ENCODE measurements around the gene DDRGK1.
A peak's percentile ranks its signal among the peaks of the same experiment; 100 is the strongest.

DDRGK1 gene

DNA sequence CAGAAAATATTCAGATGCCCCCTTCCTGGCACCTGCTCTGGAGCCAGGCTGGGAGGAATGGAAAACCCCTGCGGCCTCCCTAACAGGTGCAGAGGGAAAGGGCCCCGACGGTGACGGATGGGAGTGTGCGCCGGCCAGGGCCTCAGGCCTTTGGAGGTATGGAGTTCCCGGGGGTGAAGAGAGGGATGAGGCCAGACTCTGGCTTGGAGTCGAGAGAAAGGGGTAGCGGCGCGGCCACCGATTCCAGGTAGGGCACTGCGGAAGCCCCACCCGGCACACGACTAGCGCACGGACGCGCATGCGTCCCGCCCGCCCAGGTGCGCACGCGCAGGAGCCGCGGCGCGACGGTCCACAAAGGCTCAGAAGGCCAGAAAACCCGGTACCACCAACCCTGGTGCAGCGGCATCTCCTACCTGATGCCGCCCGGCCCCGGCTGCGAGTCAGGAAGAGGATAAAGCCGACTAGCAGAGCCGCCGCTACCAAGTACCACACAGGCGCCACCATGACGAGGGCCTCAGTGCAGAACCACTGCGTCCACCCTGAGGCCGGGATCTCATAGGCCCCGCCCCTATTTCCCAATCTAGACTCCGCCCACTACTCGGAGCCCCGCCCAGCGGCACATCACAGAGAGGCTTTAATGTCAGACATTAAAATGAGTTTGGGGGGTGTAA, at the start of gene DDRGK1:
TSS of gene DDRGK1 (minus strand) at position 559 of the 671 bp plus-strand sequence. CDS start at position 504, 55 bp downstream.
- DNase-seq (ENCODE audit: extremely low read depth in 1 of 2, low read depth in 1 of 2): peak; percentile 73 to 77

DNA sequence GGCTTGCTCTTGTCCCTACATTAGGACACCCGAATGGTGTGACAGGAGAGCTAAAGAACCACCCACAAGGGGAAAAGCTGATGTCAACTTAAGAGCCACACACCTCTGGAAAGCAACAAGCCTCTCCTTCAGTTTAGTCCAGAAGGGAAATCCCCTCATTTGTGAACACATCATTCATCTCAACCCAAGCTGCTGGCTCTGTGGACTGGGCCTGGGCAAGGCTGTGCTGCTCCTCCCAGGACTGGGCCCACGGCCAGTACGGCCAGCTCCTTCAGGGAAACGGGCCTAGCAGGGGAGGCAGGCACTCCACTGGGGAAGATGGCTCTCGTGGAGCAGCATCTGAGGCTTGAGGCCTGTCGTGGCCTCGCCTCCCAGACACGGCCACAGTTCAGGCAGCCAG, 47.3 kb upstream of the DDRGK1 start:
- DNase-seq (ENCODE audit: extremely low read depth in 1 of 2, low read depth in 1 of 2): no peak

DNA sequence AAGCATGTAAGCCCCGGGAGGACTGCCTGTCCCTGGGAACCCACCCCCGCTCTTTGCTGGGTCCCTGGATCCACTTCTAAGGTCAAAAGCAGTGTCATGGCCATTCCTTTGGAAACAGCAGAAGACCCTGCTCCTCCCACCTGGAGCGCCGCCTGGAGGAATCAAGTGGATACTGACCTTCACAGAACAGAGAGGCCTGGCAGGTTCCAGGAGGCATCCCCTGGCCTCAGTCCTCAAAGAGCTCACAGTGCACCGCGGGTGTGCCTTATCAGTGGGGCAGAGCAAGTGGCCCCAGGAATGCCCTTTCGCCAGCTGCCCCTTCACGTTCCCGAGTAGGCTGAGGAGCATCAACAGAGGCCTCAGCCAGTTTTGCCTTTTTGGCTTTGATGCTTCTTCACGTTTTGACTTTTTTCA, 45.6 kb upstream of the DDRGK1 start:
- no peak for DNase-seq (ENCODE audit: extremely low read depth in 1 of 2, low read depth in 1 of 2)

DNA sequence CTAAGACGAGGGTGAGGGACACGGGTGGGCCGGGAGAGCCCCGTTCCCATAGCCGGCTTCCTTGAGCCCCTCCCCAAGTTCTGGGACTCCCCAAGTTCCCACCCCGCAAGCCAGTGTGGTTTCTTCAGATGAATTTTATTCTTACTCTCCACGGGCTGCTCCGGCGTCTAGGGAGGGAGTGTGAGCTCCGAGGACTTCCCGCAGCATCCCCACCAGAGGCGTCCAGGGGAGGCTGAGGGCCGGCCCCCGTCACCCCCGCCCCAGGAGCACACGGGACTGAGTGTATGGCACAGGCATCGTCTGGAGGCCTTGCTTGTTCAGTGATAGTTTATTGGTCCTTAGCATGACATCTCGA, 44.5 kb upstream of the DDRGK1 start:
- no peak for DNase-seq (ENCODE audit: extremely low read depth in 1 of 2, low read depth in 1 of 2)

DNA sequence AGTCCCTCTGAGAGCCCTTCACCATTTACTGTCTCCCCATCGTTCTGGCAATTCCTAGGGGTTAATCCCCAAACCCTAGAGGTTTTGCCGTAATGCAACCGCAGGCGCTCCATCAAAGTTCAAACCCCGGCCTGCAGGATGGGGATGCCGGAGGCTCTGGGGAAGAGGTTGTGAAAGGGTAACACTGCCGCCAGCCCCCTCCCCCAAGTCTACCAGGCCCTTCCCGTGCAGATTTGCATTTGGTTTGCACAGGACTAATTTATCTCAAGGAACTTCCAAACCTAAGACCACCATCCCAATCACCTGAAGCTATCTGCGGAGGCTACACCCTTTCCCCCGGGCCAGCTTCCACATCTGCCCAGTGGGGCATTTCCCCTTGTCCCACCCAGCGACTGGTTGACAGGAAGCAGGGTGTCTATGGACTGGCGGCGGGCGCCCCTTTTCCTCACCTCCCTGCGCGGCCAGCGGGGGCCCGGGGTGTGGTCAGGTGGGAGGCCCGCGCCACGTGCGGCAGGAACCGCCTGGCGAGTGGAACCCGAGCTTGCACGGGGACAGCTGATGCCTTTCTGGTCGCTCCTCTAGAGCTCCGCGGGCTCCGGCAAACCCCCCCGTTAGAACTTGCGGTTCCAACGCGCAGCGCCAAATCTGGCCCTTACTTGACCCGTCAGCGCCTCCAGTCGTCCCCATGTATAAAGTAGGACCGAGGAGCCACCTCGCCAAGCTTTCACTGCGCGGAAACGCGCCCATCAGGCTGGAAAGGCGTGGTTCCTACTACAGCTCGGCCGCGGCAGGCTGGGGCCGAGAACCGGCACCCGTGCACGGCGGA, 43.9 kb upstream of the DDRGK1 start:
- no peak for DNase-seq (ENCODE audit: extremely low read depth in 1 of 2, low read depth in 1 of 2)

DNA sequence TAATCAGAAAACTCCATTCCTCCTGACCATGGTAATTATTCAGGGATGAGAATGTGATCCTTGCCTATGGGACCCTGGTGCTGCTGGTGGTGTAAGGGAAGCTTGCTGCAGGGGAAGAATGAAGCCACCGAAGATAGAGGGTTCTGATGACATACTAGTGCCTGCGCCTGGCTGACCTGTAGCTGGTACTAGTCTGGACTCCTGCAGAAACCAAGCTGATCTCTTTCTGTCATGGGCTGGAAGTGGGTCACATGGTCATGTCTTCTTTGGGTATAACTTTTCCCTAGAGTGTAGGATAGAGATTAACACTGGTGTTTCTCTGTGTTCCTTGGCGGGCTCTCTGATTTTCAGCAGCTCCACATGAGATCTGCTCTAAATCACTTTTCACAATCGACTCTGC, 43.2 kb upstream of the DDRGK1 start:
- DNase-seq (ENCODE audit: extremely low read depth in 1 of 2, low read depth in 1 of 2): no peak

DNA sequence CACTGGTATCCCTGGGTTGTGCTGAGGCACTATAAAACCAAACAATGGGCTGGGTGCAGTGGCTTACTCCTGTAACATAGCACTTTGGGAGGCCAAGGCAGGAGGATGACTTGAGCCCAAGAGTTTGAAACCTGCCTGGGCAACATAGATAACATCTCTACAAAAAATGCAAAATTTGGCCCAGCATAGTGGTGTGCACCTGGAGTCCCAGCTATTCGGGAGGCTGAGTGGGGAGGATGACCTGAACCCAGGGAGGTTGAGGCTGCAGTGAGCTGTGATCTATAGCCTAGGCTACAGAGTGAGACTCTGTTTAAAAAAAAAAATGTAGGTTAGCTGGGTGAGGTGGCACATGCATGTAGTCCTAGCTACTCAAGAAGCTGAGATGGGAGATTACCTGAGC, 42.2 kb upstream of the DDRGK1 start:
- DNase-seq (ENCODE audit: extremely low read depth in 1 of 2, low read depth in 1 of 2): no peak

DNA sequence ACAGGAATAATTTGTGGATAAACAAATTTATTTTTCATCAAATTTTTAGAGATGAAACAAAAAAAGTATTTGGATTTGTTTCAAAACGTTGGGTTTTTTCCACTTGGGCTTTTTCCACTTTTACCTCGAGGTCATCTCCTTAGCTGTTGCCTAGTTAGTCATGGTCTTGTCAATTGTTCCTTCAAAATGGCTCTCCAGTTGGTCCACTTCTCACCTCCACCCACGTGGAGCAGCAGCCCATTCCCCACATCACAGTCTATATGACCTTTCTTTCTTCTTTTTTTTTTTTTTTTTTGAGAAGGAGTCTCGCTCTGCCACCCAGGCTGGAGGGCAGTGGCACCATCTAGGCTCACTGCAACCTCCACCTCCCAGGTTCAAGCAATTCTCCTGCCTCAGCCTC, 41.2 kb upstream of the DDRGK1 start:
- DNase-seq (ENCODE audit: extremely low read depth in 1 of 2, low read depth in 1 of 2): no peak

DNA sequence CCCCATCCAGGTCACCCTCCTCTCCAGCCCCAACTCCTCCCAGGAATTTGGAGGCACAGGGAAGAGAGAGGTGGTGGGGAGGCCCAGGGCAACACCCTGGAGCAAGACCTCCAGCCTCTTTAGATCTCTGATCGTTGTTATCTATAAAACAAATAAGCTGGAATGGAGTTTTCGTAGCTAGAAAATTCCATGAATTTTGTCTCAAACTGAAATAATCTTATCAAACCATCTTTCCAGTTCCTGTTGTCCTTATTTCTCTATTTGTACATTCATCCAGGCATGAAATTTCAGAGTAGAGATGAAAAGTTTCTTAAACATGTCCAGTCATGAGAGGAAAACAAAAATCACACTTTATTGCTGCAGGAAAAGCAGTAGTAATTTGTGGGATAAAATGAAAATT, 40.7 kb upstream of the DDRGK1 start:
- DNase-seq (ENCODE audit: extremely low read depth in 1 of 2, low read depth in 1 of 2): no peak

DNA sequence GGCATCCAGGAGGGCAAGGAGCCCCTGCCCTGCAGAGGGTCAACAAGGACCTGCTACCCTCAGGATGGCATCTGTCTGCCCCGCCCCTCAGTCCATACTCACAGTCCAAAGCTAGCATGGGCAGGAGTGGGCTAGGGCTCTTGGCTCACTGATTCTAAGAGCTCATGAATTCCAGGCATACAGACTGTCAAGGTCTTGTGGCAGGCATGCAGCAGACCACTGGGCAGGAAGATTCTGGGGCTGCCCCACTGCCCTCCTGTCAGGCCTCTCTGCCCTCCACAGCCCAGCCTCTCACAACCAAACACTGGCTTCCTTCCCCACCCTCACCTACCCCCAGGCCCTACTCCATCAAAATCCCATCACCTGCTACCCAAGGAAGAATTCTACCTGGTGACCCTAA, 40.1 kb upstream of the DDRGK1 start:
- DNase-seq (ENCODE audit: extremely low read depth in 1 of 2, low read depth in 1 of 2): no peak

DNA sequence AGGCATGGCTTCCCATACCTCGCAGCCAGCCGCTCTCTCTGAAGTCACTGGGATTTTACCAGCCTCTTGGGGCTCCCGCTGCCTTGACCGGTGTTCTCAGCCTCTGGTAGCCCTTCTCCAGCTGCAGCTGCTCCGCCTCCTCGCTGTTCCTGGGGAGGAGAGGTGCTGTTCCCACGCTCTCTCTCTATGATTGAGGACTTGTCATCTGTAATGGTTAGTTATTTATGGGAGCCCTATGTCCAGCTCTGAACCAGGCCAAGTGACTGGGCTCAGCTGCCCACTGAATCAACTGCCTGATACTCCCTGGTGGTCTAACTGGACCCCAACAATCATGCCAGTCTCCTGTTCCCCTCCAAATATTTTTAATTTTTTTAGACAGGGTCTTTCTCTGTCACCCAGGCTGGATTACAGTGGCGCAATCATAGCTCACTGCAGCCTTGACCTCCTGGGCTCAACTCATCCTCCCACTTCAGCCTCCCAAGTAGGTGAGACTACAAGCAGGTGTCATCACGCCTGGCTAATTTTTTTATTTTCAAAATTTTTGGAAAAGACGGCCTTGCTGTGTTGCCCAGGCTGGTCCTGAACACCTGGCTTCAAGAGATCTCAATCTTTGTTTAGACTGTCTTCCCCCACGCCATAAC, 39.4 kb upstream of the DDRGK1 start:
- DNase-seq (ENCODE audit: extremely low read depth in 1 of 2, low read depth in 1 of 2): no peak

DNA sequence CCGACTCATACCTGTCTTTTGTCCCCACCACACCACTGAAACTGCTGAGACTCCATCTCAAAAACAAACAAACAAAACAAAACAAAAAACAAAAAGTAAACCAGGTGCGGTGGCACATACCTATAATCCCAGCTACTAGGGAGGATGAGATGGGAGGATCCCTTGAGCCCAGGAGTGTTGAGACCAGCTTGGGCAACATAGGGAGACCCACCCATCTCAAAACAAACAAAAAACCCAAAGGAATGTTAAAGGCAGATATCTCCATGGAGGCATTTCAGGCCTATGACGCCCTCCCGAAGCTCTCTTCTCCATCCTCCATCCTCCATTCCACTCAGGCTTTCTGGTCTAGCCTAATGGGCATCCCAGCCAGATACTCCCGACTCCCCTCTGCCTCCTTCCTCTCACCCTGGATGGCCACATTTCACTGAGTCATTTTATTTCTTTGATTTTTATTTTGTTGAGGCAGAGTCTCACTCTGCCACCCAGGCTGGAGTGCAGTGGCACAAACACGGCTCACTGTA, 37.8 kb upstream of the DDRGK1 start:
- DNase-seq (ENCODE audit: extremely low read depth in 1 of 2, low read depth in 1 of 2): no peak

DNA sequence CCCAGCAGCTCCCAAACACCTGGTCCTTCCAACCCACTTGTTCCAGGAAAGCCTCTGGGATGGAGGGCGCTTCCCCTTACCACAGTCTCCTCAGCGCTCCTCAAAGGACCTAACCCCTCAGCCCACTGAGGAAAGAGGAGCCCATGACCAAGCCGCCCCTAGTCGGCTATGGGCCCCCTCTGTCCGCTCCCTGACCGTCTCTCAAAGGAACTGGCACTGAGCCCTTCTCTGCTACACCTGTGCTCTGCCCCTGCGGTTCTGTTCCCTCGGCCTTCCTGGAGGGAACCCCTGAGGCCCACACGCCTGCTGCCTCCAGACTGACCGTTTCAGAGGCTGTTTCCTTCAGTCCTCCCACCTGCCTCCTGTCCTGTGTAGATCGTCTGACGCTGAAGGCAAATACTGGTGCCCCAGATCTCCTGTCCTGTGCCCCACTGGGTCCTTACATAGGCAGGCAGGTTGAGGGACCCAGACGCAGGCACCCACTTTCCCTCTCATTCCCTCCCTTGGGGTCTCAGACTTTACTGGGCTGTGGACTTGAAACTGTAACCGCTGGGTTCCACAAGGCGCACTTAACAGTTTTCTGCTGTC, 36.4 kb upstream of the DDRGK1 start:
- DNase-seq (ENCODE audit: extremely low read depth in 1 of 2, low read depth in 1 of 2): no peak

DNA sequence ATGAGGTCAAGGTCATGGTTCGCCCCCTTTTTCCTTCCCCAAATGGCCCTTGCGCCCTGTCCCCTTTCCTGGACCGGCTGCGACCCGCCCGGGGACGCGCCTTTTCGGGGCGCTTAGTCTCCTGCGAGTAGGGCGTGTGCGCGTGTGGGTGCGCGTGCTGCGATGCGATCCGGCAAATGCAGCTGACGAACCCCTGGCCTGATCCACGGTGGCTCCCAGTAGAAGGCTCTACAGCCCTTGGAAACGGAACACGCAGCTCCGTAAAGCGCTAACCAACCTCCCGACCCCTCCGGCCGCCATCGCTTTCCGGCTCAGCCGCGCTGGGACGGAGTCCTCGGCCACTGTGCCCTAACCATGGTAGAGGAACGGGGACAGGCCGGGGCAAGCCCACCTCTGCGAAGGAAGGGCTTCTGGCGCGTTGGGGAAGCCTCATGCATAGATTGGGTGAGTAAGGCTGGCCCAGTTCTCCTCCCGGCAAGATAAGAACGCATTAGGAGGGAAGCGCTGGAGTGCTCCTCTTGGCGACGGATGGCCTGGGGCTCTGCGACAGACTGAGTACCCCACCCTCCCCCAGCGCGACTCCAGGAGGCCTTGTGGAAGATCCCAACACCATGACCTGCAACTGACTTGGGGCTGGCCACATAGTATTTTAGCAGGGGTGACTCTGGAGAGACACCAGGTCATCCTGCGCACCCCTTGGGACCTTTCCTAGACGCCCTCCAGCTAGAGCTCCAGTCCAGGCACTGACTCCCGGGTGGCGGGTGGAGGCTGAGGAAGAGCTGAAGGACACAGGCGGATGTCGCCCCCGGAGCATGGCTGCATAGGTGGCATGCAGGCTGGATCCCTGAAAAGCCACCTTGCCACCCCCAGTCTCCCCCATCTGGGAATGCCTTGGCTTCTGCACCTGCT, 35.6 kb upstream of the DDRGK1 start:
- no peak for DNase-seq (ENCODE audit: extremely low read depth in 1 of 2, low read depth in 1 of 2)

DNA sequence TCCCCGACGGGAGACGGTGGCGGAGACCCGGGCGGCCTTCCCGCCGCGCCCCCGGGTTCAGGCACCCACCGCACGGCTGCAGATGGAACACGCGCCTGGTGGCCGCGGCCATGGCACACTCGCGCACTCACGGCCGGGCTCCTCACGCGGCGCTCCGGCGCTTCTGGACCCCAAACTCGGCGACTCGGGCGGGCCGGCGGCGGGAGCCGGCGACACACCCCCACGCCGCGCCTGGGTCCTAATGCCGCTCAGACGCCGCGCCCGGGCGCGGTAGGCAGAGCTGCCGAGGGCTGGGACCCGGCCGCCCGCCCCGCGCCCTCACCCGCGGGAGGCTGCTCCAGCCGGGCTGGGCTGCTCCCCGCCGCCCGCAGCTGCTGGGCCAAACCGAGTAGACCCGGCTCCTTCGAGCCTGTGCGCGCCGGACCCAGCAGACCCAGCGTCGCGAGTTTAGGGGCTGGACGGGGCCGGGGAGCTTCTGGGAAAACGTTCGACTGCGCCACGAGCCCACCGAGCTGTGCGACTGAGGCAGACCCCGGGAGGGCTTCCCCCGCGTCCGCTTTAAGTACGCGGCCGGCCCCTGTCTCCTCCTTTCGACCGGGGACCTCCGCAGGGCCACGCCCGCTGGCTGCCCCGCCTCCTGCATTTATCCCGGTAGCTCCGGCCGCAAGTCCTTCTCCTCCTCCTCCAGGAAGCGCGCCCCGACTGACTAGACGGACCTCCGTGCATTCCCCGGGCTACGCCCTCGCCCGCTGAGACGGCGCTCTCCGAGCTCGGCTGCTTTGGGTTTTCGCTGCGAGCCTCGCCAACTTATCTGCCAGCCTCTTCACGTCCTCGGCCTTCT, 34.8 kb upstream of the DDRGK1 start, which contains the start of gene SLC4A11:
TSS of gene SLC4A11 (minus strand) at position 165 of the 841 bp plus-strand sequence. CDS start at position 112, 53 bp downstream.
- DNase-seq (ENCODE audit: extremely low read depth in 1 of 2, low read depth in 1 of 2): no peak

DNA sequence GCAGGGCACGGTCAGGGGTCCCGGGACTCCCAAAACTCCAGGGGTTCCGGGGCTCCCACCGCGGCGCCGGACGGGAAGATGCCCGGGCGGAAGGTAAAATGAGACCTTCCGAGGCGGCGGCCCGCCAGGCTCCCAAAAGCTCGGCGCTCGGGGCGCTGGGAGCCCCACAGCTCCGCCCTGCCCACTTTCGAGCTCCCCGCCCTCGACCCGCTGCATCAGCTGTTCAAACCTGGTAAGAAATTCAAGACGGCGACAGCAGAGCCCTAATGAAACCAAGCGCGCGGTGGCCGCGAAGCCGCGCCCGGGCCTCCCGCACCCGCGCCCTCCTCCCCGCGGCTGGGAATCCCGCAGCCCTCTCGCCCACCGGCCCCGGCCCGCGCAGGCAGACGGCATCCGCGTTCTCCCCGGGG, 34.1 kb upstream of the DDRGK1 start:
- peak; percentile 34 to 39 for DNase-seq (ENCODE audit: extremely low read depth in 1 of 2, low read depth in 1 of 2)

DNA sequence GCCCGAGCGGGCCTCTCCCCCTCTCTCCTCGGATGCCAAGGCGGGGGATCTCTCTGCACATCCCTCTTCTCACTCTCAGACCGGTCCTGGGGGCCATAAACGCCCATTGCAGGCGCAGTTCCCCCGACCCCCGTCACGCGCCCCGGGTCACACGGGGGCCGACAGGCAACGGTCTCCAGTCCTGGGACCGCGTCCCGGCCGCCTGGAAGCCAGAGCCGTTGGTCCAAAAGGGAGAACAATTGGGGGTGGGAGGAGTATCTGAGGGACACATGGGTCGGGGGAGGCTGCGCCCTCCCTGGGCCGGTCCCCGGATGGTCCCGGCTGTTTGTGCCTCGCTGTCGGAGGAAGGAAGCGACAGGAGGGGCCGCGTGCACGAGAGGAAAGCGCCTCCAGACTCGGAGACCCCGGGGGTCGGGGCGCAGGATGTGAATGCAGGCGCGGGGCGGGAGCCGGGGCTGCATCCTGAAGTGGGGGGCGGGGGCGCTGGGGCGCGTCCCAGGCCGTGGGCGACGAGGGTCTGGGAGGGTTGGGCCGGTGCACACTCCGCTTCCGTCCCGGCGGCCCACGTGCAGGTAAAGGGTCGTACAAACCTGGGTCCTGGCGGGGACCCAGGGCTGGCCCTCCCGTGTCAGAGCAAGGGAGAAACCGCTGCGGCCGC, 33.6 kb upstream of the DDRGK1 start:
- DNase-seq (ENCODE audit: extremely low read depth in 1 of 2, low read depth in 1 of 2): no peak

DNA sequence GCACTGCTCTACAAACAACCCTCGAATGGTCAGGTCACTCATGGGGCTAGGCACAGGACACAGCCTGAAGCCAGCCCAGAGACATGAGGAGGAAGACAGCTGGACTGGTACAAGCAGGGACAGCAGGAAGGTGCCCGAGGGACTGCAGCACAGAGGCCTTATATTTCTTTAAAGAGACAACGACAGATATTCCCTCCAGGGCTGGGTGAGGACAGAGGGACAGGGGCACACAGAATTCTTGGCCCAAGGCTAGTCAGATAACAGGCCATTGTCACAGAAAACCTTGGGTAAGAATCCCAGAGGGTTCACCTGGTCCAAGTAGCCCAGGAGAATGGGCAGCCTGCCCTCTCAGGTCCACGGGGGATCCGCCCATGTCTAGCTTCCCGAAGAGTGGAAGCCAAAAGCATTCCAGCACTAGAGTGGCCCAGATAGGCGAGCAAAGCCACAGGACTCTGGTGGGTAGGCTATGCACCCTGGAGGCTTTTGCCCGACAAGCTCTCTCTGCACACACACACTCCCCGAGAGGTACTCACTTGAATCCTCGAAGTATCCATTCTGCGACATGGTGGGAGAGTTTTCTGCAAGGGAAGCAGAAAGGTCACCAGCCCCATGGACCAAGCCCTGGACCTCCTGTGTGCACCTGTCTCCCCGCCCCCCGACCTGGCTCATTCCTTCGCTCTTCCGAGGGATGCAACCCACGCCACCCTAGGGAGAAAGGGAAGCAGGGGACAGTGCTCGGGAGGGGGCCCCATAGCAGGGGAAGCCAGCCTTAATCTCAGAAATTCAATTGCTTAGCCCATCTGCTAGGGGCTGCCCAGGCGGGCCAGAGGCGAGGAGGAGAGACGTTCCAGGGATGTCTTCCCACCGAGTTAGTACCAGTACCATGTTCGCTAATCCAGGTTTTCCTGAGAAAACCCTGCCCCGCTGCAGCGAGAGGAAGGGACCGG, 32.8 kb upstream of the DDRGK1 start:
- no peak for DNase-seq (ENCODE audit: extremely low read depth in 1 of 2, low read depth in 1 of 2)

All from stimulated activated CD8-positive, alpha-beta memory T cell treated with anti-CD3 and anti-CD28 coated beads, Interleukin-7, amount 100 ng/mL, for 48 hours (primary cell).